ENCODE results near the gene PLCH2.

DNA sequence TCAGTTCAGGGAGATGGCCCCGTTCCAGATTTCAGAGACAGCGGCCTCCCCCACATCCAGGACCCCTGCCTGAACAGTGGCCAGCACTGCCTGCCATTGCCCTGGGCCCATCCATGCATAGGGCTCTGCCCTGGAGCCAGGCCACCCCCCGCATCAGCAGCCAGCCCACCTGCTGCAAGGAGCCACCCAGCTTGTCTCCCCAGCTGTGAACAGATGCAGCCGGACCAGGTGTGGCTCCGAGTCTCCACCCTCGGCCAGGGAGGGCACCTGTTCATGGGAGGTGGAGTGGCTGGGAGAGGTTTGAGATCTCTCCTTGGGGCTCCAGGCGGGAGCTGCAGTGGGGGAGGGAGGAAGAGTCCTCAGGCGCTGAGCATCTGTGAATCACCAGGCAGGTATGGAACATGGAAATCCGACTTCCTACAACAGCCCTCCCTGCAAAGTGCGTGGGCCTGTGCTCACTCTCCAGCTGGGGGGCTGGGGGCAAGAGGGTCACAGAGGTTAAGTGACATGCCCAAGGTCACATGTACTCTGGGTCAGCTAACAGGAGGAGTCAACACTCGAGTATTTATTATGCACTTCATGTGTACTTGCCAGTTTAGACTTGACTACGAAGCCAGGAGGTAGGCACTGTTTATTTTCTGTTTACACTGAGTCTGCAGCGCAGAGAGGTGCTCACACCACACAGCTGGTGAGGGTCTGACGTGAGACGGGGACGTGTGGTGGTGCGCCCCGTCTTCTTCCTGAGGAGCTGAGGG, 58.8 kb downstream of the PLCH2 start:
- TF ChIP-seq, protein P1, sequence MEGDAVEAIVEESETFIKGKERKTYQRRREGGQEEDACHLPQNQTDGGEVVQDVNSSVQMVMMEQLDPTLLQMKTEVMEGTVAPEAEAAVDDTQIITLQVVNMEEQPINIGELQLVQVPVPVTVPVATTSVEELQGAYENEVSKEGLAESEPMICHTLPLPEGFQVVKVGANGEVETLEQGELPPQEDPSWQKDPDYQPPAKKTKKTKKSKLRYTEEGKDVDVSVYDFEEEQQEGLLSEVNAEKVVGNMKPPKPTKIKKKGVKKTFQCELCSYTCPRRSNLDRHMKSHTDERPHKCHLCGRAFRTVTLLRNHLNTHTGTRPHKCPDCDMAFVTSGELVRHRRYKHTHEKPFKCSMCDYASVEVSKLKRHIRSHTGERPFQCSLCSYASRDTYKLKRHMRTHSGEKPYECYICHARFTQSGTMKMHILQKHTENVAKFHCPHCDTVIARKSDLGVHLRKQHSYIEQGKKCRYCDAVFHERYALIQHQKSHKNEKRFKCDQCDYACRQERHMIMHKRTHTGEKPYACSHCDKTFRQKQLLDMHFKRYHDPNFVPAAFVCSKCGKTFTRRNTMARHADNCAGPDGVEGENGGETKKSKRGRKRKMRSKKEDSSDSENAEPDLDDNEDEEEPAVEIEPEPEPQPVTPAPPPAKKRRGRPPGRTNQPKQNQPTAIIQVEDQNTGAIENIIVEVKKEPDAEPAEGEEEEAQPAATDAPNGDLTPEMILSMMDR (IDR thresholded peaks at IDR 0.05; ENCODE audit: borderline replicate concordance, extremely low read depth, low read length, poor library complexity, severe bottlenecking) = no peak
- TF ChIP-seq EZH2 (IDR thresholded peaks at IDR 0.05; ENCODE audit: borderline replicate concordance, low read depth, low read length, severe bottlenecking) = no peak

All from DND-41 (cell line).